Lower leg skin (tissue), 4 donors: ENCODE measurements around the gene MID1. TPM values are rescaled to one million over a fixed set of nuclear protein-coding genes. Genes with fewer than 3 reads are reported as not detected.

Experiments
- DNase-seq, 2 donors: peaks; one replicate each; pipeline ENCODE4 v3.0.0-alpha.2; 2019; ENCODE audit warnings: low spot score in 2 of 2
- H3K4me3 ChIP-seq: fragments of 200-600 bp; sonication (generic); 2 replicates; pipeline ENCODE4 v1.5.1; 2017; ENCODE audit warnings: mild to moderate bottlenecking, low read depth; ENCODE audit not compliant: poor library complexity, severe bottlenecking
- POLR2A ChIP-seq, 2 donors: fragments of 450-650 bp; IDR thresholded peaks; one replicate each; pipeline ENCODE4 v1.6.1; 2016 to 2017; ENCODE audit warnings: antibody characterized with exemption in 2 of 2, mild to moderate bottlenecking in 1 of 2, moderate library complexity in 1 of 2
- WGBS, 2 donors: methylation state at CpG; one replicate each; pipeline ENCODE4 v1.1.5; 2018; 5-methylcytosine and 5-hydroxymethylcytosine counted together
- intact Hi-C: fragments of 100-400 bp; cut with DNase I; formaldehyde crosslinking; loops from one replicate; pipeline ENCODE4 v1.15.0; 2023; ENCODE audit warnings: low total_unique reads
- total RNA-seq, 4 donors: library from RNA; depleted of rRNA; stranded (reverse); fragments of >200 nt; gene quantifications; one replicate each; pipeline ENCODE4 v1.1.0, GENCODE V29; 2016
- TF ChIP-seq, protein P1 (sequence below), 3 donors: fragments of 450-650 bp; IDR thresholded peaks; one replicate each; pipeline ENCODE4 v1.5.1; 2016; ENCODE audit warnings: antibody characterized with exemption in 3 of 3, mild to moderate bottlenecking in 3 of 3, moderate library complexity in 2 of 3

Gene MID1
- total RNA-seq, 4 donors from 2014 or later = 2.7 to 7.2 (median 3.9) TPM

- no peak overlapping the region for H3K4me3 ChIP-seq
- no peak for DNase-seq
- WGBS, 2 donors = 68 to 83% methylated on average over 6 of the region's 6 CpGs
- intact Hi-C loops = no loop called here
- TF ChIP-seq POLR2A (IDR thresholded peaks at IDR 0.05) = no peak
- TF ChIP-seq, protein P1, sequence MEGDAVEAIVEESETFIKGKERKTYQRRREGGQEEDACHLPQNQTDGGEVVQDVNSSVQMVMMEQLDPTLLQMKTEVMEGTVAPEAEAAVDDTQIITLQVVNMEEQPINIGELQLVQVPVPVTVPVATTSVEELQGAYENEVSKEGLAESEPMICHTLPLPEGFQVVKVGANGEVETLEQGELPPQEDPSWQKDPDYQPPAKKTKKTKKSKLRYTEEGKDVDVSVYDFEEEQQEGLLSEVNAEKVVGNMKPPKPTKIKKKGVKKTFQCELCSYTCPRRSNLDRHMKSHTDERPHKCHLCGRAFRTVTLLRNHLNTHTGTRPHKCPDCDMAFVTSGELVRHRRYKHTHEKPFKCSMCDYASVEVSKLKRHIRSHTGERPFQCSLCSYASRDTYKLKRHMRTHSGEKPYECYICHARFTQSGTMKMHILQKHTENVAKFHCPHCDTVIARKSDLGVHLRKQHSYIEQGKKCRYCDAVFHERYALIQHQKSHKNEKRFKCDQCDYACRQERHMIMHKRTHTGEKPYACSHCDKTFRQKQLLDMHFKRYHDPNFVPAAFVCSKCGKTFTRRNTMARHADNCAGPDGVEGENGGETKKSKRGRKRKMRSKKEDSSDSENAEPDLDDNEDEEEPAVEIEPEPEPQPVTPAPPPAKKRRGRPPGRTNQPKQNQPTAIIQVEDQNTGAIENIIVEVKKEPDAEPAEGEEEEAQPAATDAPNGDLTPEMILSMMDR (IDR thresholded peaks at IDR 0.05) = no peak
Measured at GRCh38 chrX:10525381-10526120, 94.8 kb downstream of the MID1 start.

DNA sequence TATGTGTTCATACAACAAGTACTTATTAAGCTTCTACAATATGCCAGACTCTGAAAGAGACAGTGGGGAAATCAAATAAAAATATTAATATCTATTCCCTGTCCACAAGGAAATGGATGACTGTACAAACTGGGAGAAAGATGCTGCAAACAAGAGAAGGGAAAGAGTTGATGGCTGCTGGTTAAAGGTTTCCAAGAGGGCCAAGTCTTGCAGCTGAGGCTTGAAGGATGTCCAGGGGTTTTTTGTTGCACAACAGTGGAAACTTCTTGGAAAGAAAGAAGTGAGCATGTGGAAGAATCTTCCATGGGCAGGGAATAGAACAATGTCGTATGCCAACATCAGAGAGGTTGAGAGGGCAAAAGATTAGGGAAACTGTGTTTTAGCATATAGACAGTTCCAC is 95.8 kb downstream of the MID1 start:
- intact Hi-C loops = no loop called here
- no peak for DNase-seq
- no peak overlapping the region for H3K4me3 ChIP-seq
- WGBS, 2 donors = 43 to 69% methylated on average over 1 of the region's 1 CpG
- no peak for TF ChIP-seq POLR2A (IDR thresholded peaks at IDR 0.05)
- TF ChIP-seq, protein P1 (IDR thresholded peaks at IDR 0.05) = no peak

DNA sequence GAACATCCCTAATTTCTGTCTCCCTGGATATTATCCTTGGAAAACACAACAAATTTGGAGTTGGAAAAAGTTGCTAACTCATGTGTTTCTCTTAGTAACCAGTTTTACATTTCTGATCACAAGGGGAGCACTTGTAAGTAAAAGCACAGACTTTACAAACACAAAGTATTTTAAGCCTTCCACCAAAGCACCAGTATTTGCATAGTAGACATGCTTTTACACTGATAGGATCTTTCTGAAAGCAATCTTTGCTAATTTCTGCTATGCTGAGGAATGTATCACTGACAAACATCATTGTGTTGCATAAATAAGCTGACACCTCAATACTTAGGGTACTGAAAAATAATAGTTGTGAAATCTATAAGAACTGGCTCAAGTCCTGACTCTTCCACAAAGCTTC is 100.6 kb downstream of the MID1 start:
- TF ChIP-seq, protein P1 (IDR thresholded peaks at IDR 0.05) = no peak
- intact Hi-C loops = no loop called here
- no peak overlapping the region for H3K4me3 ChIP-seq
- no peak for DNase-seq

GRCh38 chrX:10519278-10519677 is 101.1 kb downstream of the MID1 start:
- TF ChIP-seq POLR2A (IDR thresholded peaks at IDR 0.05) = no peak
- TF ChIP-seq, protein P1 (IDR thresholded peaks at IDR 0.05) = no peak
- intact Hi-C loops = no loop called here
- no peak overlapping the region for H3K4me3 ChIP-seq
- no peak for DNase-seq

DNA sequence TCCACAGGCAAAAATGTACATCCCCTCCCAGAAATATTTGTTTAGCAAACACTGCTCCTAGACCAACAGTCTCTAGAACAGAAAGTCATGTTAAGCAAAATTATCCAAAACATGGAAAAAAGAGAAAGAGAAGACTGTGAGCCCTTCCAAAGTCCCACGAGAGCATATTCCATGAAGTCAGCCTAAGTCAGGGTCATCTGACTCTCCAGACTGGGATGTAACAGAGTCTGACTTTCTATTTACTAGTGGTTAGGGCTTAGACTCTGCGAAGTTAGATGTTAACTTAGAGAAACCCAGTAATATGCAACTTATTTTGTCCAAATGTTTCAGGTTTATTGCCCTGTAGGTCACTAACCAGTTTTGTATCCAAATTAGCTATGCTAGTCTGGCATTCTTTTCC is 102.3 kb downstream of the MID1 start:
- intact Hi-C loops = no loop called here
- WGBS, 2 donors = 63 to 64% methylated on average over 2 of the region's 2 CpGs
- TF ChIP-seq, protein P1 (IDR thresholded peaks at IDR 0.05) = no peak
- no peak for TF ChIP-seq POLR2A (IDR thresholded peaks at IDR 0.05)

DNA sequence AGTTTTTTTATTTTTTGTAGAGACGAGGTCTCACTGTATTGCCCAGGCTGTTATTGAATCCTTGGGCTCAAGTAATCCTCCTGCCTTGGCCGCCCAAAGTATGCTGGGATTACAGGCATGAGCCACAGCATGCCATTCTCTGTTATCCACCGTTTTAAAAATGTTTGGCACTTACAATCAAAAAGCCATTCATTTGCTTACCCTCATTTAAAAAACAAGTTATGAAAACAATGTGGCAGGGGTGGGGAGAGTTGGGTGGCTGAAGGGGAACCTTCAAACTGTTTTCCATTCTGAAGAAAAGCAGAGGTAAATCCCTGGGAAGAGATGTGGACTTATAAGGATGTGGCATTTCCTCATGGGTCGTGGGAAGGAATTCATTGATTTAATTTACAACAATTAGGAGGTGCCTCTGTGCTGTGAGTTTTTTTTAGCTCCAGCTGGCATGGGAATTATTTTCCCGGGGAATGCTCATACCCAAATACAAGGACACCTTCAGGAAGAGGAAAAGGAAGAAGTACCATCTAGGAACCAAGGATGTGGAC is 103.5 kb downstream of the MID1 start:
- 53 to 56% methylated on average over 5 of the region's 5 CpGs for WGBS, 2 donors
- TF ChIP-seq, protein P1 (IDR thresholded peaks at IDR 0.05) = no peak
- no peak for TF ChIP-seq POLR2A (IDR thresholded peaks at IDR 0.05)

More for the DNA sequence above, 102.3 kb downstream of the MID1 start:
- H3K4me3 ChIP-seq = no peak overlapping the region
- DNase-seq = no peak

More for the DNA sequence above, 103.5 kb downstream of the MID1 start:
- H3K4me3 ChIP-seq = no peak overlapping the region
- no peak for DNase-seq
- intact Hi-C loops = no loop called here
